Right lobe of liver (tissue), 6 donors: ENCODE data around the gene ZNF680. TPM values are rescaled to one million over a fixed set of nuclear protein-coding genes. Genes with fewer than 3 reads are reported as not detected.

ENCODE experiments used
- ATAC-seq, 4 donors: fragments of 200-7000 bp; cut with Tn5 transposase; one replicate each; pipeline ENCODE4 v1.9.1; 2020; ENCODE audit warnings: mild to moderate bottlenecking in 4 of 4, moderate library complexity in 4 of 4
- DNase-seq, 3 donors: peaks; one replicate each; pipeline ENCODE4 v3.0.0-alpha.2; 2020
- H3K27ac ChIP-seq, 3 donors: fragments of 200-600 bp; one replicate each; pipeline ENCODE4 v1.8.0; 2022
- H3K27me3 ChIP-seq, 2 donors: fragments of 200-600 bp; one replicate each; pipeline ENCODE4 v1.8.0; 2022
- H3K36me3 ChIP-seq, 4 donors: fragments of 200-600 bp; sonication (generic) in 1 of 4; one replicate each; pipeline versions ENCODE4 v1.5.1 to v1.8.0; 2017 to 2022; ENCODE audit warnings: control low read depth in 1 of 4
- H3K4me1 ChIP-seq, 4 donors: fragments of 200-600 bp; sonication (generic) in 1 of 4; one replicate each; pipeline versions ENCODE4 v1.5.1 to v1.8.0; 2017 to 2022; ENCODE audit warnings: control low read depth in 1 of 4
- H3K4me3 ChIP-seq, 3 donors: fragments of 200-600 bp; one replicate each; pipeline ENCODE4 v1.8.0; 2022
- H3K9me3 ChIP-seq, 4 donors: fragments of 200-600 bp; sonication (generic) in 1 of 4; one replicate each; pipeline versions ENCODE4 v1.5.1 to v1.8.0; 2017 to 2022; ENCODE audit warnings: control low read depth in 1 of 4
- POLR2A ChIP-seq: fragments of 450-650 bp; IDR thresholded peaks from one replicate; pipeline ENCODE4 v1.6.1; 2017; ENCODE audit warnings: antibody characterized with exemption, mild to moderate bottlenecking
- WGBS: methylation state at CpG from one replicate; pipeline ENCODE4 v1.1.6; 2018; ENCODE audit warnings: low coverage, low lambda C conversion rate; ENCODE audit not compliant: insufficient coverage; ENCODE audit errors: missing lambda C conversion rate; 5-methylcytosine and 5-hydroxymethylcytosine counted together
- intact Hi-C, 2 donors: fragments of 100-400 bp; cut with DNase I; formaldehyde crosslinking; loops; one replicate each; pipeline versions ENCODE4 v1.11.2 to v1.14.1; 2022
- total RNA-seq, 6 experiments: library from RNA; depleted of rRNA in 2 of 6; stranded (reverse); fragments of >200 nt in 2 of 6; fragmentation: NEBNext Ultra II Directional in 3 of 6; extraction: Animal tissue kit (Norgen Biotek cat#: 25700) in 3 of 6; gene quantifications; one replicate each; pipeline versions ENCODE4 v1.1.0 to v1.2.4, GENCODE V29; 2016 to 2023
- TF ChIP-seq, protein P1 (sequence below), 4 donors: fragments of 200-600 bp in 3 of 4; fragments of 450-650 bp in 1 of 4; IDR thresholded peaks; one replicate each; pipeline versions ENCODE4 v1.5.1 to v1.8.0; 2016 to 2022; ENCODE audit warnings: antibody characterized with exemption in 4 of 4, mild to moderate bottlenecking in 2 of 4
- donor health status: DM: no; HTN: yes; CAD: no.
- donor health status: DM: no; HTN: no; CAD: no.
- donor health status: DM: no; HTN: no; CAD: no.
- donor health status: DM: no; HTN: yes; CAD: no.
- donor health status: DM: no; HTN: yes; CAD: no.

The ZNF680 gene
- total RNA-seq, 6 experiments from 2014 or later: 5.5 to 16.2 (median 12.9) TPM

DNA sequence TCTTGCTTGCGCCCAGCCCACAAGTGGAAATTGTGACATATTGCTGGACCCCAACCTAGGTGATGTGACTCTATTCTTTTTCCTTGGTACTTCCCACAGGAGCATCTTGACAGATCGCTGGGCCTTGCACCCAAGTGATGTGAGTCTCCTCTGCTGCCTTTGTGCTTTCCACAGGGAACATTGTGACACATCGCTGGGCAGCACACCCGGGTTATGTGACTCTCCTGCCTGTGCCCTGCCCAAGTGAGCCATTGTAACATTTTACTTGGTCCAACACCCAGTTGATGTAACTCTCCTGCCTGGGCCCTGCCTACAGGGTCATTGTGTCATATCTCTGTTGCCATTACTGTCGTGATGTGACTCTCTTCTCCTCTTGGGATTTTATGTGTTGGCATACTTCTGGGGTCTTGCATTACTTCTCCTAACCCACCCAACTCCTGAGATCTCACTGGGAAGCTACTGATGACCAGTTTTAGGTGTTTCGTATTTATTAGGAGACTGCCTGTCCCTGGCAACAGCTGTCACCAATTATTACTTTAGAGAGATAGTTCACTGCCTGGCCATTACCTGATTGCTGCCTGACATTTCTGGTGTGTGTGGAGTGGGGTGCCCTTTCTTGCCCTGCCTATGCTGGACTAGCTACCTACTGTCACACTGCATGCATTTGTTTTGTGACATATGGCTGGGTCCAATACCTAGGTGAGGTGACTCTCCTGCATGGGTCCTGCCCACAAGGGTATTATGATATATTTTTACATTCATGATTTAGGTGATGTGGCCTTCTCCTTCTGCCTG, 45.4 kb upstream of the ZNF680 start:
- DNase-seq (no peak), ATAC-seq (no peak)
- no peak overlapping the region for H3K27ac ChIP-seq
- no peaks in the 10 kb centered on the region for H3K27me3 ChIP-seq
- H3K9me3 ChIP-seq: no peaks in the 10 kb centered on the region
- H3K4me1 ChIP-seq: no peaks in the 10 kb centered on the region
- TF ChIP-seq, protein P1, sequence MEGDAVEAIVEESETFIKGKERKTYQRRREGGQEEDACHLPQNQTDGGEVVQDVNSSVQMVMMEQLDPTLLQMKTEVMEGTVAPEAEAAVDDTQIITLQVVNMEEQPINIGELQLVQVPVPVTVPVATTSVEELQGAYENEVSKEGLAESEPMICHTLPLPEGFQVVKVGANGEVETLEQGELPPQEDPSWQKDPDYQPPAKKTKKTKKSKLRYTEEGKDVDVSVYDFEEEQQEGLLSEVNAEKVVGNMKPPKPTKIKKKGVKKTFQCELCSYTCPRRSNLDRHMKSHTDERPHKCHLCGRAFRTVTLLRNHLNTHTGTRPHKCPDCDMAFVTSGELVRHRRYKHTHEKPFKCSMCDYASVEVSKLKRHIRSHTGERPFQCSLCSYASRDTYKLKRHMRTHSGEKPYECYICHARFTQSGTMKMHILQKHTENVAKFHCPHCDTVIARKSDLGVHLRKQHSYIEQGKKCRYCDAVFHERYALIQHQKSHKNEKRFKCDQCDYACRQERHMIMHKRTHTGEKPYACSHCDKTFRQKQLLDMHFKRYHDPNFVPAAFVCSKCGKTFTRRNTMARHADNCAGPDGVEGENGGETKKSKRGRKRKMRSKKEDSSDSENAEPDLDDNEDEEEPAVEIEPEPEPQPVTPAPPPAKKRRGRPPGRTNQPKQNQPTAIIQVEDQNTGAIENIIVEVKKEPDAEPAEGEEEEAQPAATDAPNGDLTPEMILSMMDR (IDR thresholded peaks at IDR 0.05): no peak
- TF ChIP-seq POLR2A: no peak
- 61% methylated on average over 2 of the region's 6 CpGs for WGBS
- H3K36me3 ChIP-seq: no peaks in the 10 kb centered on the region
- intact Hi-C loops: no loop called here
- no peak overlapping the region for H3K4me3 ChIP-seq

DNA sequence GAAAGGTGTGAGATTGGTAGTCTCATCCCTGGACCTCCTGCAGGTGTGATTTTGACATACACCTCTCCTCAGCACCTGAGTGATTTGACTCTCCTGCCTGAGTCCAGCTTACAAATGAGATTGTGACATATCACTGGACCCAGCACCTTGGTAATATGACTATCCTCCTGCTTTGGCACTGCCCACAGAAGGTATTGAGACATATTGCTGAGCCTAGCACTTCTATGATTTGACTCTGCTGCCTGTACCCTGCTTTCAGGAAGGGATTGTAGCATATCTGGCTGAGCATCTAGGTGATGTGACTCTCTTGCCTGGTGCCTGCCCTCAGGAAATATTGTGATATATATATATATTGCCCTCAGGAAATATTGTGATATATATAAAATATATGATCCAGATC, 43.5 kb upstream of the ZNF680 start:
- no peaks in the 10 kb centered on the region for H3K4me1 ChIP-seq
- ATAC-seq (no peak), DNase-seq (no peak)
- no peaks in the 10 kb centered on the region for H3K36me3 ChIP-seq
- TF ChIP-seq POLR2A: no peak
- TF ChIP-seq, protein P1 (IDR thresholded peaks at IDR 0.05): no peak
- no peaks in the 10 kb centered on the region for H3K9me3 ChIP-seq
- H3K4me3 ChIP-seq: no peak overlapping the region
- H3K27me3 ChIP-seq: no peaks in the 10 kb centered on the region
- intact Hi-C loops: no loop called here
- H3K27ac ChIP-seq: no peak overlapping the region

DNA sequence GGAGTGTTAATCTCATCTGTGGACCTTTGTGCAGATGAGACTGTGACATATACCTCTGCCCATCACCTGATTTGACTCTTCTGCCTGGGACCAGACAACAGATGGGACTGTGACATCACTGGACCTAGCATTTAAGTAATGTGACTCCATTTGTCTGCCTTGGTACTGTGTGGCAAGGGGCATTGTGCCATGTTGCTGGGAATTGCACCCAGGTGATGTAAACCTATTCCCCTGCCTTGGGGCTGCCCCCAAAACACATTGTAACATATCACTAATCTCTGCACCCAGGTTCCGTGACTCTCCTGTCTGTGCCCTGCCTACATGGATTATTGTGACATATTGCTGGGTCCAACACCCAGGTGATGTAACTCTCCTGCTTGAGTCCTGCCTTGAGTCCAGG, 40.4 kb upstream of the ZNF680 start:
- Histone ChIP-seq H3K4me1 (peaks cover 0 to 5% (median 0%) of the 10 kb centered on the region in 4 donors), H3K27ac (no peak overlapping the region), H3K9me3 (no peaks in the 10 kb centered on the region), H3K36me3 (no peaks in the 10 kb centered on the region), H3K27me3 (no peaks in the 10 kb centered on the region), H3K4me3 (no peak overlapping the region)
- TF ChIP-seq, protein P1 (IDR thresholded peaks at IDR 0.05): no peak
- TF ChIP-seq POLR2A: no peak
- ATAC-seq (no peak), DNase-seq (no peak)
- intact Hi-C loops: no loop called here
- WGBS: no CpG with 5 or more reads among the region's 1 CpG

DNA sequence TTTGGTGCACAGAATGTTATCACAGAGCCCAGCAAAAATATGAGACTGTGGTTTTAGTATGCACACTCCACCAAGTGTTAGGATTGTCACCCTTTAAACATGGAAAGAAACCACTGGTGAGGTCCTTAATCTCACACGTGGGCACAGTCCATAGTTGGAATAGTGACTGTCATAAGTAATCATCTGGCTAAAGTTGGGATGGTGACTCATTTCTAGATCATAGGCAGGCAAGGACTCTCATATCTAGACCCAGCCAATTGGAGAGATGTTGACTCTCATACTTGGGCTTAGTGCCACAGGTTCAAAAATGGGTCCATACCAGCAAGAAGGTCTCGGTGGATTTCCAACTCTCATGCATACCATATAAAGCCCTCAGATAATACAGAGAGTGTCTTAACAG, 39.6 kb upstream of the ZNF680 start:
- Histone ChIP-seq H3K27me3 (no peaks in the 10 kb centered on the region), H3K4me1 (peaks cover 0 to 5% (median 0%) of the 10 kb centered on the region in 4 donors), H3K27ac (no peak overlapping the region), H3K4me3 (no peak overlapping the region), H3K36me3 (no peaks in the 10 kb centered on the region), H3K9me3 (no peaks in the 10 kb centered on the region)
- no peak for TF ChIP-seq POLR2A
- TF ChIP-seq, protein P1 (IDR thresholded peaks at IDR 0.05): no peak
- WGBS: 61% methylated on average over 2 of the region's 2 CpGs
- DNase-seq (no peak), ATAC-seq (no peak)
- intact Hi-C loops: no loop called here
